ENCODE results near the gene OGFRL1.
"Not testable (repeated sequence)": the region's sequence is repeated elsewhere in the genome, so short reads cannot be mapped to it uniquely, and the experiment has no call there.

Gene OGFRL1

DNA sequence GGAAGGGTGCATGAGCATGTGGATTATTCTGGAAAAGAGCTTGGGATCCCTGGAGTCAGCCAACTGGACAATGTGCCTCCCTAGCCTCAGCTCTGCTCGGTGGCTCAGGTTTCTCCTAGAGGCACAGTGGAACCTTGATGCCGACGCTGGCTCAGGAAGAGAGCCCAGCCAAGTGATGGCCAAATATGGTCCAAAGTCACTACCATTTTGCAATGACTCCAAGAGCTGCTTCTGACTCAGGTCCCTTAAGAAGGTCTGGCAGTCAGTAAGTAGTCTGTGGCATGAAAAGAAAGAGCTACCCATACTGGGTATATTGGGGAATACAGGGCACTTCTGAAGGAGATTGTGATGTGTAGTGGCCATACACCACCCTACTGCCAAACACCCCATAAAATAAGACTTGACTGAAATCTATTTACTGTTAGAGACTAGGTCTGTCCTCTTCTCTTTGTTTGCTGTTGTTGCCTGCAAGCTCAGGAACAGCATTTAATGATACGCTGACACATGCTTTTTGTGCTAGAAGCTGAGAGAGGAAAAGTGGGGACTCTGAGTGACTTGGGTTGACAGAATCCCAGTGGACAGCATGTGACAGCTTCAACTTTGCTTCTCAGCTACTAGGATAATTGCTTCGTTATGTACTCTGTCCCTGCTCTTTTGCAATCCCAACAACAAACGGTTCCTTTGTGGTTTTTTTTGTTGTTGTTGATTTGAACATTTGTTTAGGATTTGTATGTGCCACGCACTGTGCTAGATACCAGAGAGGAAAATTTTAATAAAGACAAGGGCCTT, 30.3 kb upstream of the OGFRL1 start:
- Histone ChIP-seq H3K9ac (ENCODE audit: low read depth, low read length) (no peak overlapping the region), H3K9me3 (ENCODE audit: insufficient read depth, low read depth, low read length) (no peaks in the 10 kb centered on the region), H3K36me3 (ENCODE audit: insufficient read depth, low read depth, low read length) (no peaks in the 10 kb centered on the region), H3K27me3 (ENCODE audit: insufficient read depth, low read length) (no peaks in the 10 kb centered on the region), H3K4me3 (ENCODE audit: low read length) (no peak overlapping the region), H3K27ac (ENCODE audit: low read length) (no peak overlapping the region), H3K4me1 (ENCODE audit: insufficient read depth, low read length) (0 out of 2 replicates have a peak, but pooled peaks cover 2% of the 10 kb centered on the region)

DNA sequence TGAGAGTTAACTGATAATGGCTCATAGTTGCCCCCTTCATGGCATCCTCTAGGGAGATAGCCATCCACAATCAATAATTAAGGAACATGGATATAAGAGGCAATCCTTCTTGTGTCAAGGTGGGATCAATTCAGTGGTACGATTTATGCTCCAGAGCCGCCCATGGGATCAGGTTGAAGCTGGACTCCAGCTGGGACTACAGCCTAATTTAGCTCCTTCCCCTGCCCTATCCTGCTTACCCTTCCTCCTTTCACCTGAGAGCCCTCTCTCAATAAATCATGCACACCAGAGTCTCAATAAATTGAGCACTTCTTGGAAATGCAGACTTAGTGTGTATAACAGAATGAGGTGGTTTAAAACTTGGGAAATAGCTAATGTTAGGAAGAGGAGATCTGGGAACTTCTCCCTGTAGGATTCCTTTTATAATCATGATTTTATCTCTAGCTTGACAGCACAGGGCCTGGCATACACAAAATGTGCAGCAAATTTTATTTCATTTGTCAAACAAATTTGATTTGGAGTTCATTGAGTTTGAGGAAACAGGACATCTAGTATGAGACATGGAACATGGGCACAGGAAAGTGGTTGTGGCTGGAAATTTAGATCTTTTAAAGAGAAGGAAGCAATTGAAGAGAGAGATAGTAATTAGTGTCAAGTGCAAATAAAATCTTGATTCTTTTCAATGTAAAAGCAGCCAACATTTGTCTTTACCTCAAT, 28.6 kb upstream of the OGFRL1 start:
- H3K36me3 ChIP-seq (ENCODE audit: insufficient read depth, low read depth, low read length) = no peaks in the 10 kb centered on the region
- no peak overlapping the region for H3K4me3 ChIP-seq (ENCODE audit: low read length)
- no peak overlapping the region for H3K27ac ChIP-seq (ENCODE audit: low read length)
- H3K9ac ChIP-seq (ENCODE audit: low read depth, low read length) = no peak overlapping the region
- no peaks in the 10 kb centered on the region for H3K27me3 ChIP-seq (ENCODE audit: insufficient read depth, low read length)
- H3K9me3 ChIP-seq (ENCODE audit: insufficient read depth, low read depth, low read length) = peaks cover 4% of the 10 kb centered on the region; the same call in 1 of the 2 replicates
- no peaks in the 10 kb centered on the region for H3K4me1 ChIP-seq (ENCODE audit: insufficient read depth, low read length)

DNA sequence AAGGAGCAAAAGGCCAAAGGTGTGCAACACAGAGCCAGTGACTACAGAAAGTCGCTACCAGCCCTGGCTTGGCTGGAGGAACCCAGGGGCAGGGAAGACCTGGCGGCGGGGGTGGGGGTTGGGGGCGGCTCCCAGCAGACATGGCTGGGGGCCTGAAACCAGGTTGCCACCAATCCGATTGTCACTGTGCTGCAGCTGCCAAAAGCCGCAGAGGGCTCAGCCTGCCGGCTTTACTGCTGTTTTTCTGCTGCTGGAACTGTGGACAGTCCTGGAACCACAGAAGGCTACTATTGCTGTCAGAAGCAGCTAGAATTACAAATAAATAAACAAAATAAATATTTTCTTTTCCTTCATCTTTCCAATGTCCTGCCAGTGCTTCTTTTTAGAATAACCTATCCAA, 25.7 kb upstream of the OGFRL1 start:
- Histone ChIP-seq H3K9me3 (ENCODE audit: insufficient read depth, low read depth, low read length) (peaks cover 6% of the 10 kb centered on the region; the same call in 1 of the 2 replicates), H3K27me3 (ENCODE audit: insufficient read depth, low read length) (no peaks in the 10 kb centered on the region), H3K9ac (ENCODE audit: low read depth, low read length) (no peak overlapping the region), H3K27ac (ENCODE audit: low read length) (no peak overlapping the region), H3K4me3 (ENCODE audit: low read length) (no peak overlapping the region), H3K4me1 (ENCODE audit: insufficient read depth, low read length) (no peaks in the 10 kb centered on the region), H3K36me3 (ENCODE audit: insufficient read depth, low read depth, low read length) (no peaks in the 10 kb centered on the region)

DNA sequence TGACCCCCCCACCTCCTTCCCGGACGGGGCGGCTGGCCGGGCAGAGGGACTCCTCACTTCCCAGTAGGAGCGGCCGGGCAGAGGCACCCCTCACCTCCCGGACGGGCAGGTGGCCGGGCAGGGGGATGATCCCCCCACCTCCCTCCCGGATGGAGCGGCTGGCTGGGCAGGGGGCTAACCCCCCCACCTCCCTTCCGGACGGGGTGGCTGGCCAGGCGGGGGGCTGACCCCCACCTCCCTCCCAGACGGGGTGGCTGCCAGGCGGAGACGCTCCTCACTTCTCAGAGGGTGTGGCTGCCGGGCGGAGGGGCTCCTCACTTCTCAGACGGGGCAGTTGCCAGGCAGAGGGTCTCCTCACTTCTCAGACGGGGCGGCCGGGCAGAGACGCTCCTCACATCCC, 22.2 kb upstream of the OGFRL1 start:
- H3K9me3 ChIP-seq (ENCODE audit: insufficient read depth, low read depth, low read length) = peaks cover 39% of the 10 kb centered on the region
- H3K27me3 ChIP-seq (ENCODE audit: insufficient read depth, low read length) = not testable (repeated sequence)

DNA sequence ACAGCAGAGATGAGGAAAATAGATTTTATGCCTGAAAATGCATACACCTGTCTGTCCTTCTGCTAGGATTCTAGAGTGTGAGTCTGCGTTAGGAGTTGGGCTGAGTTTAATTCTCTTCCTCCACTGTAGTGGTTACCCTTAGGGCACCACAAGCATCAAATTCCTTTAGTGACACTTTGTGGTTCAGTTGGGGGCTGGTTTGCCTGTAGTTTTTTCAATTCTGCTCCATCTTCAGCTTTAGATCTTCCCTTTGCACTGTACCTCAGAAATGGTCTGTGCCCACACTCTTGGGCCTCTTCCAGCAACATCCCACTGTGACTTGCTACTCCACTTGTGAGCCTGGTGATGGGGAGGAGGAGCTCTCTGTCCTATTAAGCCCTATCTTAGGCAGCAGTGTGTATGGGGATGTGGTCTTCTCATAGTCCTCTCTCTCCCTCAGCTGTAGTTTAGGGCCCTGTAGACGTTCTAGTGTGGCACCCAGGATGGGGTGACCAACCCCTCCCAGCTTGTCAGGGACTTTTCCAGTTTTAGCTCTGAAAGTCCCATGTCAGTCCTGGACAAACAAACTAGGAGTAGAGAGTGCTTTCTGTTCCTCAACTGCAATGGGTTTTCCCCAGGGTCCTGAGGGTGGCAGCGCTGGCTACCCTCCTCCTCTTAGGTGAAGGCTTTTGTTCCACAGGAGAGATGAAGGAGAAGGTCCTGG, 19.7 kb upstream of the OGFRL1 start:
- H3K27ac ChIP-seq (ENCODE audit: low read length) = no peak overlapping the region

More for the DNA sequence above, 22.2 kb upstream of the OGFRL1 start:
- not testable (repeated sequence) for H3K4me1 ChIP-seq (ENCODE audit: insufficient read depth, low read length); H3K4me3 ChIP-seq (ENCODE audit: low read length); H3K36me3 ChIP-seq (ENCODE audit: insufficient read depth, low read depth, low read length); H3K27ac ChIP-seq (ENCODE audit: low read length); H3K9ac ChIP-seq (ENCODE audit: low read depth, low read length)

DNA sequence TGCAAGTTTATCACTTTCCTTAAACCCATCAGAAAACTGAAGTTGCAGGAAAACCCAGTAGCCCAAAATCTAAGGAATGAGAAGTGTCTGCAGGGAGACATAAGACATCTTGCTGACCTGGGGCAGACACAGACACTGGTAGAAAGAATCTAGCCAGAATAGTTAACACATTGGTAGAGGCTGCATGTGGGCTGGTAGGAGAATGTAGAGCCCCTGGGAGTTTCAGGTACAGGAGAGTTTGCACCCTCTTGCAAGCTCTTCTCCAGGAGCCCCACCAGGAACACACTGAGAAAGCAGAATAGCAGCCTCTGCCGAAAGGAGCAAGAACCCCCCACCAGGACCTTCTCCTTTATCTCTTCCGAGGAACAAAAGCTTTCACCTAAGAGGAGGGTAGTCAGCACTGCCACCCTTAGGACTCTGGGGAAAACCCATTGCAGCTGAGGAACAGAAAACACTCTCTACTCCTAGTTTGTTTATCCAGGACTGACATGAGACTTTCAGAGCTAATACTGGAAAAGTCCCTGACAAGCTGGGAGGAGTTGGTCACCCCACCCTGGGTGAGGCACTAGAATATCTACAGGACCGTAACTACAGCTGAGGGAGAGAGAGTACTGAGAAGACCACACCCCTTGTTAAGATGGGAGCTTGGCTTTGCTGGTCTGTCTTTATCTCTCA, 10.5 kb upstream of the OGFRL1 start:
- H3K4me1 ChIP-seq (ENCODE audit: insufficient read depth, low read length) = no peaks in the 10 kb centered on the region
- no peaks in the 10 kb centered on the region for H3K9me3 ChIP-seq (ENCODE audit: insufficient read depth, low read depth, low read length)
- no peaks in the 10 kb centered on the region for H3K27me3 ChIP-seq (ENCODE audit: insufficient read depth, low read length)
- H3K9ac ChIP-seq (ENCODE audit: low read depth, low read length) = no peak overlapping the region
- no peak overlapping the region for H3K27ac ChIP-seq (ENCODE audit: low read length)
- H3K4me3 ChIP-seq (ENCODE audit: low read length) = no peak overlapping the region
- H3K36me3 ChIP-seq (ENCODE audit: insufficient read depth, low read depth, low read length) = no peaks in the 10 kb centered on the region

More for the DNA sequence above, 19.7 kb upstream of the OGFRL1 start:
- Histone ChIP-seq H3K4me3 (ENCODE audit: low read length) (no peak overlapping the region), H3K36me3 (ENCODE audit: insufficient read depth, low read depth, low read length) (no peaks in the 10 kb centered on the region), H3K27me3 (ENCODE audit: insufficient read depth, low read length) (no peaks in the 10 kb centered on the region), H3K9me3 (ENCODE audit: insufficient read depth, low read depth, low read length) (peaks cover 41% of the 10 kb centered on the region), H3K9ac (ENCODE audit: low read depth, low read length) (no peak overlapping the region), H3K4me1 (ENCODE audit: insufficient read depth, low read length) (no peaks in the 10 kb centered on the region)

DNA sequence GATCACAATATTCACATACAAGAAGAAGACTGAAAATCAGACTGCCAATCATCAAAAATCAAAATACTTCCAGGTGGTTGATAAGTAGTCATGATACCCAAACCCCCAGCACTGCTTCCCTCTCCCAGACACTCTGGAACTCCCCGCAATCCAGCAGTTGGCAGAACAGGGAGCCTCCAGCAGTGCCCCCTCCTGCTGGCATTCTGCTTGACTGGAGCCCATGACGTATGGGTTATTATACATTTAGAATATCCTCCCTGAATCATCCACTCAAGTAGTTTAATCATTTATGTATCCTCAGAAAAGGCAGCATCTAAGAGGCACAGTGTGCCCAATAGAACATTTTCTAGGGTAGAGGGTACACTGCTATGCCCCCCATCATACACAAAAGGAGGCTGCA, 9.3 kb upstream of the OGFRL1 start:
- Histone ChIP-seq H3K27me3 (ENCODE audit: insufficient read depth, low read length) (no peaks in the 10 kb centered on the region), H3K9ac (ENCODE audit: low read depth, low read length) (no peak overlapping the region), H3K4me3 (ENCODE audit: low read length) (no peak overlapping the region), H3K27ac (ENCODE audit: low read length) (no peak overlapping the region), H3K36me3 (ENCODE audit: insufficient read depth, low read depth, low read length) (no peaks in the 10 kb centered on the region), H3K9me3 (ENCODE audit: insufficient read depth, low read depth, low read length) (no peaks in the 10 kb centered on the region), H3K4me1 (ENCODE audit: insufficient read depth, low read length) (no peaks in the 10 kb centered on the region)

DNA sequence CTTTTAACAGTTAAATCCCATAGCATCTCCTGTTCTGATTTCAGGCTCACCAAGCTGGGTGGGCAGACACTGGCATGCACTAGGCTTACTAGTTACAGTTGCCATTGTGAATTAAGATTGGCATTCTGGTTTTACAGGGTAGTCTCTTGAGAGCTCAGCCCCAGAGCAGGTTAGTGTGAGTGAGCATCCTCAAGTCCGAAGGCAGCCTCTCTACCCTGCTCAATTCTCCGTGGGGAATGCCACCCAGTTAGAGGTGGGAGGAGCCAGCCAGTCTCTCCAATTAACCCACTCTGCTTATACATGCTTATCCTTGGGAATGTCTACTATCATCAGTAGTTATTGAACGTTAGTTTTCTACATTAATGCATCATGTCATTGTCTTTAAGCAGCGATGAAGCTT, 8.9 kb upstream of the OGFRL1 start:
- no peaks in the 10 kb centered on the region for H3K4me1 ChIP-seq (ENCODE audit: insufficient read depth, low read length)
- no peak overlapping the region for H3K9ac ChIP-seq (ENCODE audit: low read depth, low read length)
- no peaks in the 10 kb centered on the region for H3K9me3 ChIP-seq (ENCODE audit: insufficient read depth, low read depth, low read length)
- H3K27me3 ChIP-seq (ENCODE audit: insufficient read depth, low read length) = no peaks in the 10 kb centered on the region
- H3K4me3 ChIP-seq (ENCODE audit: low read length) = no peak overlapping the region
- no peaks in the 10 kb centered on the region for H3K36me3 ChIP-seq (ENCODE audit: insufficient read depth, low read depth, low read length)
- no peak overlapping the region for H3K27ac ChIP-seq (ENCODE audit: low read length)

DNA sequence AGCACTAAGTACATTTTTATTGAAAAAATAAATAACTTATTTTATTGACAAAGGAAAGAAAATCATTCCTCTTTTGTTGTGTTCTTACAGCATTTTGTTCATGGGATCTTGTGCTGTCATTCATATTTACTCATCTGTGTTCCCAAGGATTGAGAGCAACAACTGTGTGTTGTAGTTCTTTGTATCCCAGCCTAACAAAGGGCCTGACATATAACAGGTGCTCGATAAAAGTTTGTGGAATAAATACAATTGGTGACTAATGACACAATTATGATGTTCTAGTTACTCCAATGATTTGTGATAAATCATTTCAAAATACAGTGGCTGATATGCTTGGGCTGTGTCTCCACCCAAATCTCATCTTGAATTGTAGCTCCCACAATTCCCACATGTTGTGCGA, 7.9 kb upstream of the OGFRL1 start:
- Histone ChIP-seq H3K27me3 (ENCODE audit: insufficient read depth, low read length) (no peaks in the 10 kb centered on the region), H3K27ac (ENCODE audit: low read length) (no peak overlapping the region), H3K4me1 (ENCODE audit: insufficient read depth, low read length) (no peaks in the 10 kb centered on the region), H3K36me3 (ENCODE audit: insufficient read depth, low read depth, low read length) (no peaks in the 10 kb centered on the region), H3K9ac (ENCODE audit: low read depth, low read length) (no peak overlapping the region), H3K9me3 (ENCODE audit: insufficient read depth, low read depth, low read length) (no peaks in the 10 kb centered on the region), H3K4me3 (ENCODE audit: low read length) (no peak overlapping the region)

DNA sequence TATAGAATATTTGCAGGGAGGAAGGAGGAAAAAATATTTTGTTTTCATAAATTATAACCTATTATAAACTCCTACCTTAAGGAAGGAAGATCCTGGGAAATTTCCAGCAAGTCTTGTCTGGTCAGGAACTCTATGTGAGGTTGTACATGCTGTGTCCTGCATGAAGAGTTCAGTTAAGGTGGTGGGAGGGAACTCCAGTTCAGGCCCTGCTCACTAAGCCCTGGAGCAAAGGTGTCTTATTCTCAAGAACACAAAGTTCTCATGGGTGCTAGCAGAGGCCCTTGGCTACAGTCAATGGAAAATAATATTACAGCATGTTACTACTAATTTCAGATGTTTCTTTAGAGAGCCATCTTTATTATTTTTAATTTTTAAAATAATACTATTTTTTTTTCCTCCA, 3.8 kb upstream of the OGFRL1 start:
- H3K9me3 ChIP-seq (ENCODE audit: insufficient read depth, low read depth, low read length) = no peaks in the 10 kb centered on the region
- no peaks in the 10 kb centered on the region for H3K36me3 ChIP-seq (ENCODE audit: insufficient read depth, low read depth, low read length)
- no peak overlapping the region for H3K4me3 ChIP-seq (ENCODE audit: low read length)
- H3K27ac ChIP-seq (ENCODE audit: low read length) = no peak overlapping the region
- no peaks in the 10 kb centered on the region for H3K27me3 ChIP-seq (ENCODE audit: insufficient read depth, low read length)
- no peaks in the 10 kb centered on the region; the same call in 1 of the 2 replicates for H3K4me1 ChIP-seq (ENCODE audit: insufficient read depth, low read length)
- H3K9ac ChIP-seq (ENCODE audit: low read depth, low read length) = no peak overlapping the region

DNA sequence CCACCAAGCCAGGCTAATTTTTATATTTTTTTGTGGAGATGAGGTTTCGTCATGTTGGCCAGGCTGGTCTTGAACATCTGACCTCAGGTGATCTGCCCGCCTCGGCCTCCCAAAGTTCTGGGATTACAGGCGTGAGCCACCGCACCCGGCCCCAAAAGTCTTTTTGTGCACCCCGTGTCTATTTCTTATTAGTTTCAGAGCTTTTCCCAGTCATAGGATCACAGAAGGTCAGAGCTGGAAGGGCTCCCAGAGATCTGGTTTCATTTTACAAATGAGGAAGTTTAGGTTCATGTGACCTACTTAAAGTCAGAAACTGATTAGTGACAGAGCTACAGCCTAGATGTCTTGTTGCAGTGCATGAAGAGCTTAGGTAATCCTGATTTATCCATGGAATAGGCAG, 1.6 kb upstream of the OGFRL1 start:
- Histone ChIP-seq H3K27me3 (ENCODE audit: insufficient read depth, low read length) (no peaks in the 10 kb centered on the region), H3K27ac (ENCODE audit: low read length) (no peak overlapping the region), H3K4me3 (ENCODE audit: low read length) (no peak overlapping the region), H3K9me3 (ENCODE audit: insufficient read depth, low read depth, low read length) (no peaks in the 10 kb centered on the region), H3K36me3 (ENCODE audit: insufficient read depth, low read depth, low read length) (no peaks in the 10 kb centered on the region), H3K4me1 (ENCODE audit: insufficient read depth, low read length) (no peaks in the 10 kb centered on the region; the same call in none of the 2 replicates), H3K9ac (ENCODE audit: low read depth, low read length) (no peak overlapping the region)
